ENCODE results near the gene DUSP1. TPM values are rescaled to one million over a fixed set of nuclear protein-coding genes. Genes with fewer than 3 reads are reported as not detected.
A peak's percentile ranks its signal among the peaks of the same experiment; 100 is the strongest.

DUSP1 gene
- total and polyA plus RNA-seq, 10 of the 15 experiments (the other 5 are each of a cell fraction or from before 2014, with no cell fraction given), result 1.4 to 6.2 (median 3.9) TPM

DNA sequence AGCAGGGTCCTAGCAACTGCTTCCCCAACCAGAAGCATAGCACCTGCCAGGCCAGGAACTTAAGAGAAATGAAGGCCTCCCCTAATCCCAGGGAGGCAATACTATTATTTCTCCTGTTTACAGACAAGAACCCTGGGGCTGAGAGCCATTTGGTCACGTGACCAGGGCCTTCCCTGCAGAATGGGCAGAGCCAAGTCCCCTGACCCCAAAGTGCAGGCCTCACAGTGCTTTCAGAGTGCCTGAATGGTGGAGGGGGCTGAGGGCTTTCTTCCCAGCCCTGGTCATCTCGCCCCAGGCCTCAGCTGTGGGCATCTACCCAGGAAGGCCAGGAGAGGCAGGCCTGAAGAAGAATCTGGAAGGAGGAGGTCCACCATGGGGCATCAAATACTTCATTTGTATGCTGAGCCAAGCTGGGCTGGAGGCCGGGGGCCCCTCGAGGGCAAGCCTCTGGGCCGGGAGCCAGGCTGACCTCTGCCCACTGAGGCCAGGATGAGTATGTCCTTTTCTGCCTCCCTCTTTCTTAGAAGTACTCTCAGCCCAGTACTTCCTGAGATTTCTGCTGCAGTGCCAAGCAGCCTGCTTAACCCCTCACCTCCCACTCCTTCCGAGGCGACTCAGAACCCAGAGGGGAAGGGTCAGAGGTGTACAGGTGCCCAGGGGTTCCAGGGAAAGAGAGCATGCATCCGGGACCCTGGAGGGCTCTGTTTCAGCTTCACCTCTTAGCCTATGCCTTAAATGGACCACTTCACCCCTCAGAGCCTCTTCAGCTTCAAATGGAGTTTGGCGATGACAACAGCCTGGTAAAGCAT lies 18.9 kb upstream of the DUSP1 start:
- no peaks in the 10 kb centered on the region for H3K36me3 ChIP-seq (ENCODE audit: control insufficient read depth in 2 of 2, insufficient read depth in 2 of 2, low read length in 1 of 2)
- no peaks in the 10 kb centered on the region for H4K20me1 ChIP-seq (ENCODE audit: control insufficient read depth, insufficient read depth)
- no peak overlapping the region for H3K27ac ChIP-seq (ENCODE audit: control insufficient read depth, insufficient read depth)
- peaks cover 18% of the 10 kb centered on the region for H3K4me1 ChIP-seq (ENCODE audit: control insufficient read depth, insufficient read depth, low read length)
- intact Hi-C loops (cut with micrococcal nuclease; ENCODE audit: unreplicated experiment) (no loop called here), in situ Hi-C loops (cut with MboI) (no loop called here)
- ChIA-PET RAD21 (ENCODE audit: unreplicated experiment) (interaction anchor here (1.3 to 1.6 kb wide), 2 partner anchors 16 to 143 kb away, joined by 3 read pairs; no protein-coding TSS in a partner anchor), CTCF (interaction anchor here (1.2 to 1.5 kb wide), 2 partner anchors 11 to 12 kb away, joined by 3 to 4 read pairs; no protein-coding TSS in a partner anchor), SMC1A (ENCODE audit: uncharacterized antibody, unreplicated experiment) (interaction anchor here (0.5 to 1.5 kb wide), 4 partner anchors 9 to 221 kb away, joined by 3 to 9 read pairs (median 4); no protein-coding TSS in a partner anchor), POLR2A (interaction anchor here (1.0 to 1.2 kb wide), 2 partner anchors 8 to 17 kb away, joined by 3 to 4 read pairs; no protein-coding TSS in a partner anchor)
- TF ChIP-seq, protein P1, sequence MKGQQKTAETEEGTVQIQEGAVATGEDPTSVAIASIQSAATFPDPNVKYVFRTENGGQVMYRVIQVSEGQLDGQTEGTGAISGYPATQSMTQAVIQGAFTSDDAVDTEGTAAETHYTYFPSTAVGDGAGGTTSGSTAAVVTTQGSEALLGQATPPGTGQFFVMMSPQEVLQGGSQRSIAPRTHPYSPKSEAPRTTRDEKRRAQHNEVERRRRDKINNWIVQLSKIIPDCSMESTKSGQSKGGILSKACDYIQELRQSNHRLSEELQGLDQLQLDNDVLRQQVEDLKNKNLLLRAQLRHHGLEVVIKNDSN (IDR thresholded peaks at IDR 0.05; ENCODE audit: borderline replicate concordance, extremely low read length, insufficient read depth, low read depth, low read length), result peak; percentile 67
- TF ChIP-seq HDGF (IDR thresholded peaks at IDR 0.05) (no peak), ZNF274 (IDR thresholded peaks at IDR 0.05; ENCODE audit: insufficient read depth, insufficient read length) (no peak), RAD51 (IDR thresholded peaks at IDR 0.05) (peak; percentile 86), BHLHE40 (IDR thresholded peaks at IDR 0.05; ENCODE audit: borderline replicate concordance in 1 of 2, low read depth in 2 of 2, low read length in 1 of 2) (peak in 1 of 2 experiments; percentile 70; a peak in 2 of 4 replicates), PKNOX1 (IDR thresholded peaks at IDR 0.05) (no peak)
- TF ChIP-seq, protein P2, sequence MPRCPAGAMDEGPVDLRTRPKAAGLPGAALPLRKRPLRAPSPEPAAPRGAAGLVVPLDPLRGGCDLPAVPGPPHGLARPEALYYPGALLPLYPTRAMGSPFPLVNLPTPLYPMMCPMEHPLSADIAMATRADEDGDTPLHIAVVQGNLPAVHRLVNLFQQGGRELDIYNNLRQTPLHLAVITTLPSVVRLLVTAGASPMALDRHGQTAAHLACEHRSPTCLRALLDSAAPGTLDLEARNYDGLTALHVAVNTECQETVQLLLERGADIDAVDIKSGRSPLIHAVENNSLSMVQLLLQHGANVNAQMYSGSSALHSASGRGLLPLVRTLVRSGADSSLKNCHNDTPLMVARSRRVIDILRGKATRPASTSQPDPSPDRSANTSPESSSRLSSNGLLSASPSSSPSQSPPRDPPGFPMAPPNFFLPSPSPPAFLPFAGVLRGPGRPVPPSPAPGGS (IDR thresholded peaks at IDR 0.05; ENCODE audit: borderline replicate concordance, insufficient read depth, low read depth, low read length, poor library complexity, severe bottlenecking), result no peak
- TF ChIP-seq, protein P3, sequence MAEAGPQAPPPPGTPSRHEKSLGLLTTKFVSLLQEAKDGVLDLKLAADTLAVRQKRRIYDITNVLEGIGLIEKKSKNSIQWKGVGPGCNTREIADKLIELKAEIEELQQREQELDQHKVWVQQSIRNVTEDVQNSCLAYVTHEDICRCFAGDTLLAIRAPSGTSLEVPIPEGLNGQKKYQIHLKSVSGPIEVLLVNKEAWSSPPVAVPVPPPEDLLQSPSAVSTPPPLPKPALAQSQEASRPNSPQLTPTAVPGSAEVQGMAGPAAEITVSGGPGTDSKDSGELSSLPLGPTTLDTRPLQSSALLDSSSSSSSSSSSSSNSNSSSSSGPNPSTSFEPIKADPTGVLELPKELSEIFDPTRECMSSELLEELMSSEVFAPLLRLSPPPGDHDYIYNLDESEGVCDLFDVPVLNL (IDR thresholded peaks at IDR 0.05; ENCODE audit: low read depth, low read length), result no peak
- BruUV-seq (replicated peaks), result no TSS peak
- H2AFZ ChIP-seq (ENCODE audit: control insufficient read depth, low read depth, low read length), result no peak overlapping the region
- no peak overlapping the region for H3K4me3 ChIP-seq
- FAIRE-seq (no peak), DNase-seq (ENCODE audit: low read depth, low spot score) (no peak), ATAC-seq (no peak)
- H3K9me3 ChIP-seq (replicated peaks; ENCODE audit: control insufficient read depth, insufficient read depth, low read length), result peaks cover 5% of the 10 kb centered on the region; the same call in 1 of the 3 replicates
- H3K79me2 ChIP-seq (ENCODE audit: control insufficient read depth, insufficient read depth, low read length), result no peaks in the 10 kb centered on the region
- H3K27me3 ChIP-seq (replicated peaks in 1 of 2; ENCODE audit: control insufficient read depth in 2 of 2, insufficient read depth in 2 of 2, low read length in 1 of 2), result no peaks in the 10 kb centered on the region
- no peak overlapping the region for H3K4me2 ChIP-seq (ENCODE audit: control insufficient read depth, insufficient read depth)
- H3K9ac ChIP-seq (ENCODE audit: control insufficient read depth, insufficient read depth, low read length), result no peak overlapping the region
- 55% methylated on average over 9 of the region's 9 CpGs for WGBS (ENCODE audit: insufficient coverage, insufficient replicate concordance, low lambda C conversion rate, missing lambda C conversion rate)

Measured in GM12878 (cell line).